Right lobe of liver (tissue), 6 donors: ENCODE results near the gene CELA2A. TPM values are rescaled to one million over a fixed set of nuclear protein-coding genes. Genes with fewer than 3 reads are reported as not detected.

Source experiments
- ATAC-seq, 4 donors: fragments of 200-7000 bp; cut with Tn5 transposase; one replicate each; pipeline ENCODE4 v1.9.1; 2020; ENCODE audit warnings: mild to moderate bottlenecking in 4 of 4, moderate library complexity in 4 of 4
- DNase-seq, 3 donors: peaks; one replicate each; pipeline ENCODE4 v3.0.0-alpha.2; 2020
- H3K27ac ChIP-seq, 3 donors: fragments of 200-600 bp; one replicate each; pipeline ENCODE4 v1.8.0; 2022
- H3K27me3 ChIP-seq, 2 donors: fragments of 200-600 bp; one replicate each; pipeline ENCODE4 v1.8.0; 2022
- H3K36me3 ChIP-seq, 4 donors: fragments of 200-600 bp; sonication (generic) in 1 of 4; one replicate each; pipeline versions ENCODE4 v1.5.1 to v1.8.0; 2017 to 2022; ENCODE audit warnings: control low read depth in 1 of 4
- H3K4me1 ChIP-seq, 4 donors: fragments of 200-600 bp; sonication (generic) in 1 of 4; one replicate each; pipeline versions ENCODE4 v1.5.1 to v1.8.0; 2017 to 2022; ENCODE audit warnings: control low read depth in 1 of 4
- H3K4me3 ChIP-seq, 3 donors: fragments of 200-600 bp; one replicate each; pipeline ENCODE4 v1.8.0; 2022
- H3K9me3 ChIP-seq, 4 donors: fragments of 200-600 bp; sonication (generic) in 1 of 4; one replicate each; pipeline versions ENCODE4 v1.5.1 to v1.8.0; 2017 to 2022; ENCODE audit warnings: control low read depth in 1 of 4
- POLR2A ChIP-seq: fragments of 450-650 bp; IDR thresholded peaks from one replicate; pipeline ENCODE4 v1.6.1; 2017; ENCODE audit warnings: antibody characterized with exemption, mild to moderate bottlenecking
- WGBS: methylation state at CpG from one replicate; pipeline ENCODE4 v1.1.6; 2018; ENCODE audit warnings: low coverage, low lambda C conversion rate; ENCODE audit not compliant: insufficient coverage; ENCODE audit errors: missing lambda C conversion rate; 5-methylcytosine and 5-hydroxymethylcytosine counted together
- intact Hi-C, 2 donors: fragments of 100-400 bp; cut with DNase I; formaldehyde crosslinking; loops; one replicate each; pipeline versions ENCODE4 v1.11.2 to v1.14.1; 2022
- total RNA-seq, 6 experiments: library from RNA; depleted of rRNA in 2 of 6; stranded (reverse); fragments of >200 nt in 2 of 6; fragmentation: NEBNext Ultra II Directional in 3 of 6; extraction: Animal tissue kit (Norgen Biotek cat#: 25700) in 3 of 6; gene quantifications; one replicate each; pipeline versions ENCODE4 v1.1.0 to v1.2.4, GENCODE V29; 2016 to 2023
- TF ChIP-seq, protein P1 (sequence below), 4 donors: fragments of 200-600 bp in 3 of 4; fragments of 450-650 bp in 1 of 4; IDR thresholded peaks; one replicate each; pipeline versions ENCODE4 v1.5.1 to v1.8.0; 2016 to 2022; ENCODE audit warnings: antibody characterized with exemption in 4 of 4, mild to moderate bottlenecking in 2 of 4
- donor health status: DM: no; HTN: yes; CAD: no.
- donor health status: DM: no; HTN: no; CAD: no.
- donor health status: DM: no; HTN: no; CAD: no.
- donor health status: DM: no; HTN: yes; CAD: no.
- donor health status: DM: no; HTN: yes; CAD: no.

Gene CELA2A
- total RNA-seq, 6 experiments from 2014 or later: not detected

DNA sequence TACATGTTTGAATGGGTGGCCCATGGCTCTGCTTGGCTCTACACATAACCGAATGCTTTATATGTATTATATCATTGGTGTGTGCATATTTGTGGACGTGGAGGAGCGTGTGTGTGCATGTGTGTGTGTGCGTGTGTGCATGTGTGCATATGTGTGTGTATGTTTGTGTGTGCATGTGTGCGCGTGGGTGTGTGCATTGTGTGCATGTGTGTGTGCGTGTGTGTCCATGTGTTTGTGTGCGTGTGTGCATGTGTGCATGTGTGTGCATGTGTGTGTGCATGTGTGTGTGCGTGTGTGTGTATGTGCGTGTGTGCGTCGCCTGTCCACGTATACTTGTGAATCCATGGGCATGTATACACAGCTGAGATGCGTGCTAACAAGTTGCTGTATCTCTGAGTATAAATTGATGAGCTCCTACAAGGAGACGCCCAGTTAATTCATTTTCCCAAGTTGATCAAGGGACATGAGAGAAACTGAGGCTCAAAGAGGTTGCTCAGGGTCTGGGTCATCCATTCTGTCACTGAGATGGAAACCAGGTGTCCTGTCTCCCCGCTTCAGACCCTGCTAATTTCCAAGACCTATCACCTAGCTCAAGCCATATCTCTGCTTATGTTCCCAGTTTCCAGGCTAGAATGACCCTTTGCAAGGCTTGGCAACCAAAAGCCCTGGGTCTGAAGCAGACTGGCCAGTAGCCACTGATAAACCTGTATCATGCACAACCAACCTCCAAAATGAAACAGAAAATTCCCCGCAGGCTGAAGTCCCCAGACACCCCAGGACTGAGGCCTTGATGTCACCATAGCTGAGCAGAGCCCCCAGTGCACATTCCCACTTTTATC is 21.1 kb upstream of the CELA2A start:
- H3K27ac ChIP-seq: no peak overlapping the region
- 83% methylated on average over 12 of the region's 17 CpGs for WGBS

DNA sequence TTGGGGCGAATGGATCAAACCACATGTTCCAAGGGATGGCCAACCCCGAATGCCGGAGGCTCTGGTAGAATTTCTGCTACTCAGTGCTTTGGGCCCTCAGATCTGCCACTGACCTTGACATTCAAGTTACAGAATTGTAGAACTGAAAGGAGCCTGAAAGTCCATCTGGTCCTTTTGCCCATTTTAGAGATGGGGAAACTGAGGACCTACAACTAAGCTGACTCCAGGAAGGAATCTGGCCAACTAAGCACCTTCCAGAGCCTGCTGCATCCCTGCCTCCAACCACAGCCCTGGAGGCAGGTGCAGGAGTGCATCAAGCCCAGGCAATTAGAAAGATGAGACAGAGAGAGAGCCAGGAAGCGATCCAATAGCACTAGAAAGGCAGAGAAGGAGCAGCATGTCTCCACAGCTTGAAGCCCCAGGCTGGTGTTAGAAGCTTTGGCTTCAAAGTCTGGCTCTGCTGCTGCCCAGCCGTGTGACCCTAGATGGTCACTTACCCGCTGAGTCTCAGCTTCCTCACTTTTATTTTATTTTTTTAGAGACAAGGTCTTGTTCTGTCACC is 19.6 kb upstream of the CELA2A start:
- TF ChIP-seq POLR2A: no peak
- TF ChIP-seq, protein P1, sequence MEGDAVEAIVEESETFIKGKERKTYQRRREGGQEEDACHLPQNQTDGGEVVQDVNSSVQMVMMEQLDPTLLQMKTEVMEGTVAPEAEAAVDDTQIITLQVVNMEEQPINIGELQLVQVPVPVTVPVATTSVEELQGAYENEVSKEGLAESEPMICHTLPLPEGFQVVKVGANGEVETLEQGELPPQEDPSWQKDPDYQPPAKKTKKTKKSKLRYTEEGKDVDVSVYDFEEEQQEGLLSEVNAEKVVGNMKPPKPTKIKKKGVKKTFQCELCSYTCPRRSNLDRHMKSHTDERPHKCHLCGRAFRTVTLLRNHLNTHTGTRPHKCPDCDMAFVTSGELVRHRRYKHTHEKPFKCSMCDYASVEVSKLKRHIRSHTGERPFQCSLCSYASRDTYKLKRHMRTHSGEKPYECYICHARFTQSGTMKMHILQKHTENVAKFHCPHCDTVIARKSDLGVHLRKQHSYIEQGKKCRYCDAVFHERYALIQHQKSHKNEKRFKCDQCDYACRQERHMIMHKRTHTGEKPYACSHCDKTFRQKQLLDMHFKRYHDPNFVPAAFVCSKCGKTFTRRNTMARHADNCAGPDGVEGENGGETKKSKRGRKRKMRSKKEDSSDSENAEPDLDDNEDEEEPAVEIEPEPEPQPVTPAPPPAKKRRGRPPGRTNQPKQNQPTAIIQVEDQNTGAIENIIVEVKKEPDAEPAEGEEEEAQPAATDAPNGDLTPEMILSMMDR (IDR thresholded peaks at IDR 0.05): no peak
- H3K36me3 ChIP-seq: no peaks in the 10 kb centered on the region
- no peak for DNase-seq
- H3K27ac ChIP-seq: no peak overlapping the region
- intact Hi-C loops: no loop called here
- ATAC-seq: no peak
- H3K27me3 ChIP-seq: no peaks in the 10 kb centered on the region
- H3K9me3 ChIP-seq: no peaks in the 10 kb centered on the region
- H3K4me1 ChIP-seq: no peaks in the 10 kb centered on the region
- H3K4me3 ChIP-seq: no peak overlapping the region
- WGBS: 86% methylated on average over 4 of the region's 6 CpGs

More for the DNA sequence above, 21.1 kb upstream of the CELA2A start:
- no peaks in the 10 kb centered on the region for H3K36me3 ChIP-seq
- H3K27me3 ChIP-seq: no peaks in the 10 kb centered on the region
- intact Hi-C loops: no loop called here
- H3K4me1 ChIP-seq: peaks cover 0 to 3% (median 0%) of the 10 kb centered on the region in 4 donors
- no peak for DNase-seq
- H3K9me3 ChIP-seq: no peaks in the 10 kb centered on the region
- no peak for TF ChIP-seq POLR2A
- TF ChIP-seq, protein P1 (IDR thresholded peaks at IDR 0.05): no peak
- H3K4me3 ChIP-seq: no peak overlapping the region
- ATAC-seq: no peak

DNA sequence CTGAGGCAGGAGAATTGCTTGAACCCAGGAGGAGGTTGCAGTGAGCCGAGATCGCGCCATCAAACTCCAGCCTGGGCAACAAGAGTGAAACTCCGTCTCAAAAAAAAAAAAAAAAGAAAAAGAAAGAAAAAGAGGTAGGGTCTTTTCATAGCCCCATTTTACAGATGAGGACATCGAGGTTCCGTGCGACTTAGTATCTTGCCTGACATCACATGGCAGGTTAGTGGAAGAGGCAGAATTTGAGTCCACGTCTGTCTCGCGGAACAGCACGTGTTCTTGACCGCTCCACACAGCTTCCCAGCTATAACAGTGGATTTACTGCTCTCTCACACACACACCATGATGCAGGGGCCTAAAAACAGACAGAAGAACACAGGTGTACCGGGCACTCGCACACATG is 17.2 kb upstream of the CELA2A start:
- Histone ChIP-seq H3K36me3 (no peaks in the 10 kb centered on the region), H3K9me3 (no peaks in the 10 kb centered on the region), H3K4me1 (no peaks in the 10 kb centered on the region), H3K4me3 (no peak overlapping the region), H3K27me3 (no peaks in the 10 kb centered on the region), H3K27ac (no peak overlapping the region)
- DNase-seq (no peak), ATAC-seq (no peak)
- intact Hi-C loops: no loop called here
- TF ChIP-seq, protein P1 (IDR thresholded peaks at IDR 0.05): no peak
- TF ChIP-seq POLR2A: no peak
- 92% methylated on average over 10 of the region's 14 CpGs for WGBS

DNA sequence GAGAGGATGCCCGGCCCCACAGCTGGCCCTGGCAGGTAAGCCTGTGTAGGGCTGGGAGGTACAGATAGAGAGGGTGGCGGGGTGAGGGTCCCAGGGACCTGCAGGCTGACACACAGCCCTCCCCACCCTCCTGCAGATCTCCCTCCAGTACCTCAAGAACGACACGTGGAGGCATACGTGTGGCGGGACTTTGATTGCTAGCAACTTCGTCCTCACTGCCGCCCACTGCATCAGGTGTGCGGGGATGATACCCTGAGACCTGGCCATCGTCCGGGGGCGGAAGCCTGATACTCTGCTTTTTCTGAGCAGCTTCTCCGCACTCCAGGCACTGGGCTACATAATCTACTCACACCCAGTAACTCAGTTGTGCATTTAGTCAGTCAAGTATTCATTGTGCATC is 16.2 kb upstream of the CELA2A start:
- TF ChIP-seq POLR2A: no peak
- TF ChIP-seq, protein P1 (IDR thresholded peaks at IDR 0.05): no peak
- no peaks in the 10 kb centered on the region for H3K27me3 ChIP-seq
- no peak for DNase-seq
- no peaks in the 10 kb centered on the region for H3K4me1 ChIP-seq
- ATAC-seq: no peak
- no peaks in the 10 kb centered on the region for H3K36me3 ChIP-seq
- no CpG with 5 or more reads among the region's 13 CpGs for WGBS
- H3K9me3 ChIP-seq: no peaks in the 10 kb centered on the region
- H3K4me3 ChIP-seq: no peak overlapping the region
- intact Hi-C loops: no loop called here
- H3K27ac ChIP-seq: no peak overlapping the region
